ENCODE data around the gene RNF128.
A peak's percentile ranks its signal among the peaks of the same experiment; 100 is the strongest.
"Not testable (repeated sequence)": the region's sequence is repeated elsewhere in the genome, so short reads cannot be mapped to it uniquely, and the experiment has no call there.

RNF128 gene

GRCh38 chrX:106780664-106781377 is 54.3 kb downstream of the RNF128 start:
- no peak for TF ChIP-seq YY1 (IDR thresholded peaks at IDR 0.05; ENCODE audit: insufficient read depth, insufficient read length)
- no peak for TF ChIP-seq SUZ12 (IDR thresholded peaks at IDR 0.05; ENCODE audit: extremely low read depth, insufficient read depth, insufficient read length)
- TF ChIP-seq ZNF274 (IDR thresholded peaks at IDR 0.05; ENCODE audit: low read depth, low read length), result no peak

GRCh38 chrX:106783716-106784115 is 57.2 kb downstream of the RNF128 start:
- DNase-seq (ENCODE audit: low read depth, low spot score), result no peak
- TF ChIP-seq ZNF274 (IDR thresholded peaks at IDR 0.05; ENCODE audit: low read depth, low read length), result no peak
- no peak for TF ChIP-seq SUZ12 (IDR thresholded peaks at IDR 0.05; ENCODE audit: extremely low read depth, insufficient read depth, insufficient read length)
- TF ChIP-seq YY1 (IDR thresholded peaks at IDR 0.05; ENCODE audit: insufficient read depth, insufficient read length), result no peak
- no peak overlapping the region for H3K4me3 ChIP-seq (ENCODE audit: insufficient read length, low read depth)
- H3K9me3 ChIP-seq (ENCODE audit: insufficient read depth, low read length), result no peaks in the 10 kb centered on the region
- no peaks in the 10 kb centered on the region for H3K27me3 ChIP-seq (ENCODE audit: insufficient read depth, insufficient read length)
- no peak overlapping the region for H3K9ac ChIP-seq (ENCODE audit: insufficient read length, low read depth)
- H3K36me3 ChIP-seq (ENCODE audit: insufficient read depth, insufficient read length, low read length), result no peaks in the 10 kb centered on the region
- H3K4me1 ChIP-seq (ENCODE audit: insufficient read depth, insufficient read length), result peaks cover 5% of the 10 kb centered on the region

More at GRCh38 chrX:106780664-106781377, 54.3 kb downstream of the RNF128 start:
- Histone ChIP-seq H3K9me3 (ENCODE audit: insufficient read depth, low read length) (no peaks in the 10 kb centered on the region), H3K36me3 (ENCODE audit: insufficient read depth, insufficient read length, low read length) (no peaks in the 10 kb centered on the region), H3K4me1 (ENCODE audit: insufficient read depth, insufficient read length) (peaks cover 5% of the 10 kb centered on the region), H3K27me3 (ENCODE audit: insufficient read depth, insufficient read length) (no peaks in the 10 kb centered on the region), H3K9ac (ENCODE audit: insufficient read length, low read depth) (no peak overlapping the region), H3K4me3 (ENCODE audit: insufficient read length, low read depth) (no peak overlapping the region)
- DNase-seq (ENCODE audit: low read depth, low spot score), result no peak

- H3K36me3 ChIP-seq (ENCODE audit: insufficient read depth, insufficient read length, low read length), result no peaks in the 10 kb centered on the region
- no peaks in the 10 kb centered on the region for H3K9me3 ChIP-seq (ENCODE audit: insufficient read depth, low read length)
- H3K27me3 ChIP-seq (ENCODE audit: insufficient read depth, insufficient read length), result no peaks in the 10 kb centered on the region
- H3K9ac ChIP-seq (ENCODE audit: insufficient read length, low read depth), result no peak overlapping the region
- H3K4me1 ChIP-seq (ENCODE audit: insufficient read depth, insufficient read length), result no peaks in the 10 kb centered on the region
- no peak for DNase-seq (ENCODE audit: low read depth, low spot score)
- no peak overlapping the region for H3K4me3 ChIP-seq (ENCODE audit: insufficient read length, low read depth)
- TF ChIP-seq SUZ12 (IDR thresholded peaks at IDR 0.05; ENCODE audit: extremely low read depth, insufficient read depth, insufficient read length) (no peak), YY1 (IDR thresholded peaks at IDR 0.05; ENCODE audit: insufficient read depth, insufficient read length) (no peak), ZNF274 (IDR thresholded peaks at IDR 0.05; ENCODE audit: low read depth, low read length) (no peak)
These were observed 65.0 kb downstream of the RNF128 start for GRCh38 chrX:106791495-106791894.

GRCh38 chrX:106802063-106802387 is 75.5 kb downstream of the RNF128 start:
- Histone ChIP-seq H3K4me1 (ENCODE audit: insufficient read depth, insufficient read length) (no peaks in the 10 kb centered on the region), H3K36me3 (ENCODE audit: insufficient read depth, insufficient read length, low read length) (no peaks in the 10 kb centered on the region), H3K9me3 (ENCODE audit: insufficient read depth, low read length) (no peaks in the 10 kb centered on the region), H3K9ac (ENCODE audit: insufficient read length, low read depth) (peak overlapping the region; percentile 14), H3K27me3 (ENCODE audit: insufficient read depth, insufficient read length) (peaks cover 17% of the 10 kb centered on the region), H3K4me3 (ENCODE audit: insufficient read length, low read depth) (peak overlapping the region; percentile 89)
- TF ChIP-seq SUZ12 (IDR thresholded peaks at IDR 0.05; ENCODE audit: extremely low read depth, insufficient read depth, insufficient read length) (no peak), ZNF274 (IDR thresholded peaks at IDR 0.05; ENCODE audit: low read depth, low read length) (no peak), YY1 (IDR thresholded peaks at IDR 0.05; ENCODE audit: insufficient read depth, insufficient read length) (no peak)
- no peak for DNase-seq (ENCODE audit: low read depth, low spot score)

GRCh38 chrX:106802388-106803275 is 76.1 kb downstream of the RNF128 start, which contains the start of gene TBC1D8B:
TSS of gene TBC1D8B (plus strand) at chrX:106802673. CDS start at chrX:106802854, 181 bp downstream.
- DNase-seq (ENCODE audit: low read depth, low spot score), result peak; percentile 78
- H3K4me1 ChIP-seq (ENCODE audit: insufficient read depth, insufficient read length), result no peaks in the 10 kb centered on the region
- H3K9ac ChIP-seq (ENCODE audit: insufficient read length, low read depth), result peak within 1 kb of the TSS; percentile 85
- no peaks in the 10 kb centered on the region for H3K36me3 ChIP-seq (ENCODE audit: insufficient read depth, insufficient read length, low read length)
- peaks cover 17% of the 10 kb centered on the region for H3K27me3 ChIP-seq (ENCODE audit: insufficient read depth, insufficient read length)
- TF ChIP-seq YY1 (IDR thresholded peaks at IDR 0.05; ENCODE audit: insufficient read depth, insufficient read length) (no peak), ZNF274 (IDR thresholded peaks at IDR 0.05; ENCODE audit: low read depth, low read length) (no peak), SUZ12 (IDR thresholded peaks at IDR 0.05; ENCODE audit: extremely low read depth, insufficient read depth, insufficient read length) (no peak)
- H3K9me3 ChIP-seq (ENCODE audit: insufficient read depth, low read length), result no peaks in the 10 kb centered on the region
- H3K4me3 ChIP-seq (ENCODE audit: insufficient read length, low read depth), result peak within 1 kb of the TSS; percentile 89

- H3K9me3 ChIP-seq (ENCODE audit: insufficient read depth, low read length), result no peaks in the 10 kb centered on the region
- no peak for DNase-seq (ENCODE audit: low read depth, low spot score)
- TF ChIP-seq YY1 (IDR thresholded peaks at IDR 0.05; ENCODE audit: insufficient read depth, insufficient read length), result no peak
- no peak for TF ChIP-seq ZNF274 (IDR thresholded peaks at IDR 0.05; ENCODE audit: low read depth, low read length)
- H3K4me1 ChIP-seq (ENCODE audit: insufficient read depth, insufficient read length), result no peaks in the 10 kb centered on the region
- H3K36me3 ChIP-seq (ENCODE audit: insufficient read depth, insufficient read length, low read length), result no peaks in the 10 kb centered on the region
- no peaks in the 10 kb centered on the region for H3K27me3 ChIP-seq (ENCODE audit: insufficient read depth, insufficient read length)
- no peak overlapping the region for H3K9ac ChIP-seq (ENCODE audit: insufficient read length, low read depth)
- no peak overlapping the region for H3K4me3 ChIP-seq (ENCODE audit: insufficient read length, low read depth)
These were observed 84.8 kb downstream of the RNF128 start for GRCh38 chrX:106811131-106811910.

- H3K9ac ChIP-seq (ENCODE audit: insufficient read length, low read depth); DNase-seq (ENCODE audit: low read depth, low spot score); H3K27me3 ChIP-seq (ENCODE audit: insufficient read depth, insufficient read length); H3K4me3 ChIP-seq (ENCODE audit: insufficient read length, low read depth); H3K36me3 ChIP-seq (ENCODE audit: insufficient read depth, insufficient read length, low read length); H3K4me1 ChIP-seq (ENCODE audit: insufficient read depth, insufficient read length); H3K9me3 ChIP-seq (ENCODE audit: insufficient read depth, low read length): not testable (repeated sequence)
These were observed 86.4 kb downstream of the RNF128 start for GRCh38 chrX:106812930-106813329.

- not testable (repeated sequence) for H3K9me3 ChIP-seq (ENCODE audit: insufficient read depth, low read length); DNase-seq (ENCODE audit: low read depth, low spot score); H3K27me3 ChIP-seq (ENCODE audit: insufficient read depth, insufficient read length); H3K4me1 ChIP-seq (ENCODE audit: insufficient read depth, insufficient read length); H3K9ac ChIP-seq (ENCODE audit: insufficient read length, low read depth); H3K4me3 ChIP-seq (ENCODE audit: insufficient read length, low read depth); H3K36me3 ChIP-seq (ENCODE audit: insufficient read depth, insufficient read length, low read length)
These were observed 87.6 kb downstream of the RNF128 start for GRCh38 chrX:106814093-106814492.

Measured in NT2/D1 (cell line).